GM21619 (cell line): Measurements from ENCODE around the gene NLRC5.

Experiments used
- ATAC-seq: cut with Tn5 transposase; IDR thresholded peaks from one replicate; pipeline ENCODE4 v1.9.1; 2021; ENCODE audit not compliant: unreplicated experiment

Gene NLRC5

GRCh38 chr16:57021757-57022156, 32.4 kb downstream of the NLRC5 start:
- ATAC-seq = no peak

GRCh38 chr16:57022445-57022844, 33.1 kb downstream of the NLRC5 start:
- no peak for ATAC-seq

GRCh38 chr16:57023541-57024249, 34.3 kb downstream of the NLRC5 start:
- no peak for ATAC-seq

GRCh38 chr16:57024894-57025680, 35.7 kb downstream of the NLRC5 start:
- no peak for ATAC-seq

- no peak for ATAC-seq
Measured at GRCh38 chr16:57025941-57026777, 36.8 kb downstream of the NLRC5 start.

- no peak for ATAC-seq
Measured at GRCh38 chr16:57026778-57027062, 37.4 kb downstream of the NLRC5 start.

- ATAC-seq = no peak
Measured at GRCh38 chr16:57027067-57027466, 37.7 kb downstream of the NLRC5 start.

- ATAC-seq = no peak
Measured at GRCh38 chr16:57028086-57028485, 38.7 kb downstream of the NLRC5 start.

GRCh38 chr16:57029161-57030160, 40.1 kb downstream of the NLRC5 start:
- ATAC-seq = no peak

- ATAC-seq = no peak
Measured at GRCh38 chr16:57030346-57030902, 41.1 kb downstream of the NLRC5 start.

- ATAC-seq = no peak
Measured at GRCh38 chr16:57031156-57031555, 41.8 kb downstream of the NLRC5 start.

- ATAC-seq = no peak
Measured at GRCh38 chr16:57032346-57032745, 43.0 kb downstream of the NLRC5 start.

GRCh38 chr16:57032931-57033330, 43.6 kb downstream of the NLRC5 start:
- no peak for ATAC-seq

- no peak for ATAC-seq
Measured at GRCh38 chr16:57036315-57036714, 47.0 kb downstream of the NLRC5 start.

- no peak for ATAC-seq
Measured at GRCh38 chr16:57036945-57037344, 47.6 kb downstream of the NLRC5 start.

- ATAC-seq = no peak
Measured at GRCh38 chr16:57038166-57038565, 48.8 kb downstream of the NLRC5 start.

- peak; percentile 33 for ATAC-seq
Measured at GRCh38 chr16:57039148-57039812, 49.9 kb downstream of the NLRC5 start.

GRCh38 chr16:57041182-57042156, 52.1 kb downstream of the NLRC5 start:
- ATAC-seq = no peak
